GM18508 (cell line): ENCODE results near the gene FMNL2.
"Not testable (repeated sequence)": the region's sequence is repeated elsewhere in the genome, so short reads cannot be mapped to it uniquely, and the experiment has no call there.

ENCODE experiments used
- ATAC-seq: cut with Tn5 transposase; IDR thresholded peaks from one replicate; pipeline ENCODE4 v1.9.1; 2021; ENCODE audit warnings: moderate number of reproducible peaks; ENCODE audit not compliant: insufficient read depth, unreplicated experiment

Gene FMNL2

DNA sequence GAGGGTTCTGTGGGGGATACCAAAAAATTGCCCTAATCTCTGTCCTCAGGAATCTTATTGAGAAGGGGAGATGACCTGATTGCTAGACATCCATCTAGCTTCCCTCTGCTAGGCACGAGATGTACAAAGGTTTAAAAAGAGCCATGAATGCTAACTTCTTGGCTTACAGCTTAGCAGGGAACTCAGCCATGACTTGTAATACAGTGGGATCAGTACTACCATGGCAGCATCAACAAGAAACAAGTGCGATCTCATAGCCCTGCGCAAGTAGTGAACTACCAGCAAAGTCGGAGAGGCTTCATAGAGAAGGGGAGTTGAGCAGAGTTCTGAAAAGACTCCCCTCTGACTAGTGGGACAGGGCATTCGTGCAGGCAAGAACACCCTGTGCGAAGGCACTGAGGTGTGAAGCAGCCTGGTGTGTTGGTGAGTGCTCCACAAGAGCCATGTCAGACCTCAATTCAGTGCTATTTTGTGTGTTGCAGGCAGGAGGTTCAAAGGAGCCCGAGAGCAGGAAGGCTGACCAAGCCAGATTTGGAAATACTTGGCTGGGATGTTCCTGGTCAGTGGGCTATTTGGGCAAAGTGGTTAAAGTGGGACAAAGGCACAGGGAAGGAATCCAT lies 130.0 kb downstream of the FMNL2 start:
- ATAC-seq: no peak

DNA sequence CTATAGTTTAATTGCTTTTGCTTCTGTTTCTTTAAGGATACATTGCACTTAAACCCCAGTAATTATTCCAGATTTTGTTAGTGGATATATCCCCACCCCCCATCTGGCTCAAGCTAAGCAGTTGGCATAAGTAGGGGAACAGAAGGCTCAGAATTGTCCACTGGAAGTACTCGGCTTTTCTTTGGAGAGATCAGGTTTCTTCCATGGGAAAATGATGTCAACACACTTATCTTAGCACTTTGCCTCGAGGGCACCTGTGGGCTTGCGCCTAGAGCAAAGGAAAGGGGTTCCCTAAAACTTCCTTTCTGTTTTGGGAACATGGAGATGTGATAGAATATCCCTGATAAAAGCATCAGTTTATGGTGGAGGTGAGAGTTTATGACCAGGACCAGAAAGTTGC lies 130.6 kb downstream of the FMNL2 start:
- no peak for ATAC-seq

GRCh38 chr2:152466041-152466440 lies 131.1 kb downstream of the FMNL2 start:
- ATAC-seq: no peak

DNA sequence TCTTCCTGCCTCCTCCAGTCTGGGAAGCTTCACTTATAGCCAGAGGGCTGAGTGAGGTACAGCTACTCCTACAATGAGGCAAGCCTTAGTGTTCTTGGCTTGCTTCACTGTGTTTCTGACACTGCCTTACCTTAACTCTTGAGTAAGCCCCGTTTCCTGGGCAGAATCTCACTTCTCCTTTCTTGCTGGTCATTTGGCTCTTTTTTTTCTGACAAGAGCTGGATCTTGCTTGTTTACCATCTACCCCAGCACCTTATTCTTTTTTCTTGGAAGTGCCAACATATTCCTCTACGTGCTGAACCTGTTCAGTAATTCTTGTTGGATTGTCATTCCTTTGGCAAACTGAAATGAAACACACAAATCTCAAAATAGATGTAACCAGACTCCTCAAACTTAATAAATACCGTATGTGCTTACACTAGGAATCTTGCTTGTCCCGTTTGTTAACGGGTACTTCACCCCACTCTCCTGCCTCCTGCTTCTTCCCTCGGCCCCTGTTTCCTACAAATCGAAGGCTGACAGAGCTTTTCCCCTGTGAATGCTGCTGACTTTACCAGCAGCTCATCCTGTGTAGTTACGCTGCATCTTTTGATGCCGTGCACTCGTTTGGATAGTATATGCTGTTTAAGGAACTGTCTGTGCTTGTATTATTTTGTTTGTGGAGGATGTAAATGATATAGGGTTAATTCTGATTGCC lies 132.2 kb downstream of the FMNL2 start:
- ATAC-seq: peak; percentile 90

DNA sequence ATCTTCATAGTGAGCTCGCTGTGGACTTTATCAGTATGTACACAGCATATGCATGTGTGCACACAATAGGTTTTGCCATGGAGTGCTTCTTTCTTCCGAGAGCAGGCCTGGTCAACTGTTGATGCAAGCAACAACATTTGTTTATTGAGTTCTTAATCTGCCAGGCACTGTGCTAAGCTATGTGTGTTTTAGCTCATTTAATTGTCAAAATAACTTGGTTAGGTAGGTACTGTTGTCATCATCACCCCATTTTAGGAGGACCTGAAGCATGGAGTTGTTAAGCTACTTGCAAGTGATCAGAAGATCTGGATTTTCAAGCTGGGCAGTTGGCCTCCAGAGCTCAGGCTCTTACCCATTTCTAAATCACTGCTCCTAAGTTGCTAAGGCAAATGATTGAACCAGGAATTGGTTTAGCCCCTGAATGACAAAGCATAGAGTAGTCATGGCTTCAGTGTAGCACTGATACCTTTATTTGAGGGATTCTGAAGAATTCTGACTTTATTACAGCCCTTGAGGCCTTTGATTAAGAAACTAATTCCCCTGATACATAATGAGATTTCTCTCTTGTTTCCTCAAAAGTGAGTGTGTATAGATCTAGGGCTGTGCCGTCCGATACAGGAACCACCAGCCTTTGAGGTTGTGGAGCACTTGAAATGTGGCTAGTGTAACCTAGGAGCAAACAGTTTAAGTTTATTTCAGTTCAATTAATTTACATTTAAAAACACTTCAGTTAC lies 132.9 kb downstream of the FMNL2 start:
- no peak for ATAC-seq

DNA sequence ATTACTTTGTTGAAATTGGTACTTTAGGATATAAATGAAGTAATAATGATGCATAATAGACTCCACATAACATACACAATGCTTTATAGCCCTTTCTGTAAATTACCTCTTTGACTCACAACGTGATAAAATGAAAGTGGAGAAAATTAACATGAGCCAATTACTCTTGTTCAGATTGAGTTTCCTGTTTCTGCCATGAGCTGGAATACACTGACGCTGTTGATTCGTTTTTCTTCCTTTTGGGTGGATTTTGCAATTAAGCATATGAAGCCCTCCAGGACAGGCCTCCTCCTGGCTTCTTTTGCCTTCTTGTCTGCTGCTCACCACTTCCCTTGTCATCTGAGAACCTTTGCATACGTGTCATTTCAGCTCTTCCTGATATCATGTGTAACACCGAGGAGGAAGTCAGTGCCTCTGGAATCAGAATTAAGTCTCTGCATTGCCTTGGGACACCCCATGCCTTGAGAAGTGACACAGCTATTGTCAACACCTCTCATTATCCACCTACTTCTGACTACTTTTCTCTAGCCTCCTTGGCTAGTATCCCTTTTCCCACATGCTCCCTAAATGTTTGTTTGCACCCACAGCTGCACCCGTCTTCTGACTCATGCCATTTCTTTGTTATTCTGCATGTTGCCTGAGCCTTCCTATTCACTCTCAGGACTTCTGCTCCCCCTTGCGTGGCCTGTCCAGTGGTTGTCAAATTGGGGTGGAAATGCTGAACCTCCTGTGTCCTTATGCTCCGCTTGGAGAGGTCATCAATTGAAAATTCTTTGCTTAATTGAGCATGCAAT lies 134.1 kb downstream of the FMNL2 start:
- ATAC-seq: no peak

DNA sequence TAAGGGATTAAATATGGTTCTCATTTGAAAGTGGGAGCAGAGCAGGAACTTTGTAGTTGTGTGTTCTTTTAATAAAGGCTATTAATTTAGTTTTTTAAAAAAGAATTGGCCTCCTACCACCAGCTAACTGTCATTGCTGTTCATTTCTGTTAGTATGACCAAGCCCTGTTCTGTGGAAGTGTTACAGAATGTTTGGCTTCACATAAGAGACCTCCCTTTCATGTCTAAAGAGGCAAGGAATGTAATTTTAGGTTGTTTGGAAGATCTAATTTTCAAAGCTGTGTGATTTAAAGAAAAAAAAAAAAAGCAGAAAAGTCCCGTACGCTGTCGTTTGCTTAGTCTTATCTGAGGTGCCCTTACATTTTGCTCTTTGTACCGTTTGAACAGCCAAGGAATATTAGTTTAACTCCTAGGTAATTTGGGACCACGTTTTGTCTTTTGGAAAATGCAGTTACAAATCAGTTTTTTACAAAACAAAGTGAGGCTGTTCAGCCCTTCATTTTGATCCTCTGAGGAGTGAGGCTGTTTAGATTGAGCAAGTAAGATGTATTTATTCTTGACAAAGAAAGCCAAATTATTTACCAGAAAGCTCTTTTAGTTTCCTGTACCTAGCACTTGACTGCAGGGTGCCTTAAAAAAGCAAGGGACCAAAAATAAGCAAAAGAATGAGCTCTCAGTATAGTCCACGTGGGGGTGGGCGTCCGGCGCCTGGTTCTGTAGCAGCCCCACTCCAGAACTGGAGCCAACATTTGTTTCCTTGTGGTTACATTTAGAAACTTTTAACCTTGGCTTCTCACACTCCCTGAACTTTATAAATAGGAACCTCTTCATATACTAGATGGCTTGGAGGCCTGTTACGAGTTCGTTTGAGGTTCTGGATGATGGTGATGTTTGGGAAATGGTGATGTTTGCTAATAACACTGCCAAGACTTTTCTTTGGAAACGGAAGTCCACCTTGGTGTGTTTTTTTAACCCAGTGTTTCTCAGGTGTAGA lies 136.2 kb downstream of the FMNL2 start:
- ATAC-seq: no peak

GRCh38 chr2:152472481-152472887 lies 137.5 kb downstream of the FMNL2 start:
- ATAC-seq: no peak

DNA sequence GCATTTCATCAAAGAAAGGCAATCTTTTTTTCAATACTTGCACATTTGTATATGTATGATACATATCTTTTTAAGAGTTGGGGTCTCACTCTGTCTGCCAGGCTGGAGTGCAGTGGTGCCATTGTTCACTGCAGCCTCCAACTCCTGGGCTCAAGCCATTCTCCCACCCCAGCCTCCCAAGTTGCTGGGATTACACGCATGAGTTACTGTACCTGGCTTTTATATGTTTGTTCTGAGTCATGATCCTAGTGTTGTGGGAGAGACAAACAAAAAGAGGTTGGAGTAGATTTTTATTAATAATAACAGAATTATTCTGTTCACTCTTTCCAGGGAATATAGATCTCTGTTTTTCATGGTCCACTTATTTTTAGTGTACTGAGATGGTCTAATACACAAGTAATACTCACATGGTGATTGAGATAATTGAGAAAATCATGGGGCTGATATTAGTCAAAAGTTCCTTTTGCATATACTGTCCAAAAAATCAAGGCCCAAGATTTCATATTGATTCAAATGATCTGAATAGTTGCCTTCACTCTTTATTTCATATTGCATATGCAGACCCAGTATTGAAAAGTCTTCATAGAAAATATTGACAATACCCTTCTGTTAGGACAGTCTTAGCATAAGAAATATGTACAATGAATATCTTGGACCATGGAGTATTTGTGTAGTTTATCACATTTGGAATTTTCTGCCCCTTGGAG lies 138.3 kb downstream of the FMNL2 start:
- no peak for ATAC-seq

GRCh38 chr2:152474523-152474922 lies 139.5 kb downstream of the FMNL2 start:
- not testable (repeated sequence) for ATAC-seq

GRCh38 chr2:152475982-152476381 lies 141.0 kb downstream of the FMNL2 start:
- ATAC-seq: no peak

DNA sequence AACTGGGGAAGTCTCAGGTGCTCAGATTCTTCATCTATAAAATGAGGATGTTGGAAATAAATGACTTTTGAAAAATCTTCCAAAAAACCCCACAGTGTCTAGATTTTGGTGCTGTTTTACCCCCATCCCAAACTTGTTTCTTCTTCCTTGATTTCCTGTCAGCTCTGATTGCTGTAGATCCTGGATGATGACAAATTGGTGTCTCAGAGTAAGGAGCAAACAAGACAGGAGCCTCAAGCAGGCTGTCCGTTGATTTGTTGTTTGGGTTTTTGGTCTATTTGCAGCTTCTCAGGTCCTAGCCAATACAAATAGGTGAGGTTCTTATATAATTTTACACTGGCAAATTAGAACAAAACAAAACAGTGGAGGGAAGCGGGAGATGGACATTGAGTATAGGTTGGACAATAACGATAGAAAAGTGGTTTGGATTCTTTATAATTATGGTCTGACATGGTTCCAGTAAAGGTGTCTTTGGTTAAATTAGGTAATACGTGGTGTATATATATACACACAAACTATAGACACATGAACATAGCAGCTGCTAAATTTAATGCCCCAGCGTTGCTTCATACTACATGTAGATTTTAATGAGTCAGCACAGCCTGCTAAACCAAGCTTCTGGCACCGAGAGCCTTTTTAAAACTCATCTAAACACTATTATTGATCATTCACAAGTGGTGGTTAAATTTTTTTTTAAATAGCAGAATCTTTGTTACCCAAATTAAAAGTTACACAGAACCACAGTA lies 142.5 kb downstream of the FMNL2 start:
- no peak for ATAC-seq

GRCh38 chr2:152479282-152479681 lies 144.3 kb downstream of the FMNL2 start:
- ATAC-seq: no peak

DNA sequence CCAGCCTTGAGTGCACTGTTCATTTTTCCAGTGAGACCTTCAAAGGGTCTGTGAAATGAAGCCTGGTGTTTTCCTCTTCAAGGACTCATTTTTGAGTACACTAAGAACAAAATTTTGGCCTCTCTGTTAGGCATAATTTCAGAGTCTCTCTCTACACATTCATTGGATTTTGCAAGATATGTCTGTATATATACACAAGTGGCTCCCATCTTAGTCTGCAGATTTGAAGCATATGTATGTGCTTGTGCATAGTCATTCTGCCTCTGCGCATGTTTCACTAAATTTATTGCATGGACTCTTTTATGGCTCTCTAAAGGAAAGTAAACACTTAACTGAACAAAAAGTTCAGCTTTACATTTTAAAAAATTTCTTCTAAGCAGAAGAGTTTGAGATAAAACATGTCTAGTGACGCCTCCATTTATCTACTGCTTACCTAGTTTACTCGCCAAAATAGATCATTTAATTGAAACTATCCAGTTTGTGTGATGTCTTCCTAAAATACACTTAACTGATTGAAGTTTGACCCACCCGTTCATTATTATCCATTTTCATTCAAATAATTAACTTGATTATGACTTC lies 145.9 kb downstream of the FMNL2 start:
- no peak for ATAC-seq

GRCh38 chr2:152481881-152482583 lies 147.1 kb downstream of the FMNL2 start:
- ATAC-seq: no peak

DNA sequence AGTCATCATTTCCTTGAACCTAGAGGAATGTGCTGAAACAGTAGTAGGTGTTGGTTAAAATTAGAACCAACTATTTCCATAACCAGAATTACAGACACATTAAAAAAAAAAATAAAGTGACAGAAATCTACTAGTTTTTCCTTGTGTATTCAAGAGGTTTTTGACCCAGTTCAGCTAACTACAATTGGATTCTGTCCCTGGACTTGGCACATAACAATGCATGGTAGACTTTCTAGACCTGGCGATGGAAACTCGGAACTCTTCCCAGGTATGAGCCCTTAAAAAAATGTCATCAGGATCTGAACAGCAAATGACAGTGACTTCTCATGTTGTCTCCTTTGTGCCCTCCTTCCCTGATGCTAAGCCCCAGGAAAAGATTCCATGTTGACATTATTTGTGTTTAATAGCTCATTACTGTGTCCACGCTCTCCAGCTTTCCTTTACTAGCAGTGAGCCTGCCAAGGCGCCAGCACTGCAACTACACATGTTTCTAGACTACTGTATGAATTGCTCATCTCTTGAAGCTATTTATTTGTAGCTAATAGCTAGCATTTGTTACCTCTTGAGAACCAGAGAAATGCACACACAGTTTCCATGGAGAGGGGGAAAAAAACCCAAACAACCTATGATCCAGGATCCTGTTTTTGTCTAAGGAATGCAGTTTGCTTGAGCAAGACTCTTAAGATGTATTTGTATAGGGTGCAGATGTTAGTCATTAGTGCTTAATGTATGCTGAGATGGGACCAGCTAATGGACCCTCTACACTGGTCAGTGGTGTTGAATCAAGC lies 148.5 kb downstream of the FMNL2 start:
- ATAC-seq: no peak
